ENCODE data around the gene SLC22A7.

Gene SLC22A7

DNA sequence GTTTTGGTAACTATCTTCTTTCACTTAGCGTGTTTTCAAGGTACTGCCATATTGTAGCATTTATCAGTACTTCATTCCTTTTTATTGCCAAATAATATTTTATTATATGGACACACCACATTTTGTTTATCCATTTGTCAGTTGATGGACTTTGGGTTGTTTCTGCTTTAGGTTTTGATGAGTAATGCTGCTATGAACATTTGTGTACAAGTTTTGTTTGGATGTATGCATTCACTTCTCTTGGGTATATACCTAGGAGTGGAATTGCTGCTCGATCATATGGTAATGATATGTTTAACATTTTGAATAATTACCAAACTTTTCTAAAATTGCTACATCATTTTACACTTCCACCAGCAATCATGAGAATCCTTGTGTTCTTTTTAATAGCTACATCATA is 6.4 kb upstream of the SLC22A7 start:
- H3K36me3 ChIP-seq (ENCODE audit: control insufficient read depth in 2 of 2, insufficient read depth in 1 of 2, low read length in 2 of 2) = no peaks in the 10 kb centered on the region
- CTCF ChIA-PET = interaction anchor here (0.6 to 1.3 kb wide), 2 partner anchors 28 to 248 kb away, joined by 3 to 4 read pairs; no protein-coding TSS in a partner anchor

DNA sequence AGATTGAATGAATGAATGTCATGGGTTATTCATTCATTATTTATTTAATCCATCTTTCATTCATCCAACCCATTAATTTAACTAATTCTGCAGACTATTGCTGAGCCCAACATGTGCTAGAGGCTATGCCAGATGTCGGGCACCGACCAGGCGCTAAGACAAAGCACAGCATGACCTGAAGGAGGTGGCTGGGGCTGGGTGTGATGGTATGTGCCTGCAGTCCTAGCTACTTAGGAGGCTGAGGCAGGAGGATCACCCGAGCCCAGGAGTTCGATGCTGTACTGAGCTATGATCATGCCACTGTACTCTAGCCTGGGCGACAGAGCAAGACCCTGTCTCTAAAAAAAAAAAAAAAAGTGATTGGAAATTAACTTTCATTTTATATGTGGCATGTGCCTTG is 5.7 kb upstream of the SLC22A7 start:
- CTCF ChIA-PET = interaction anchor here (0.6 to 1.3 kb wide), 3 partner anchors 29 to 247 kb away, joined by 3 to 4 read pairs (median 4); no protein-coding TSS in a partner anchor

More for the DNA sequence above, 6.4 kb upstream of the SLC22A7 start:
- Histone ChIP-seq H3K27ac (ENCODE audit: extremely low read depth, low read depth, low read length) (no peak overlapping the region), H3K4me3 (ENCODE audit: low read depth, low read length) (no peak overlapping the region), H3K4me1 (ENCODE audit: control insufficient read depth, insufficient read depth, low read length) (no peaks in the 10 kb centered on the region), H3K9me3 (ENCODE audit: control insufficient read depth, insufficient read depth, low read depth, low read length) (no peaks in the 10 kb centered on the region)
- TF ChIP-seq ZNF140 (tag by site-specific recombination; IDR thresholded peaks at IDR 0.05) = peak; percentile 69
- TF ChIP-seq, protein P1, sequence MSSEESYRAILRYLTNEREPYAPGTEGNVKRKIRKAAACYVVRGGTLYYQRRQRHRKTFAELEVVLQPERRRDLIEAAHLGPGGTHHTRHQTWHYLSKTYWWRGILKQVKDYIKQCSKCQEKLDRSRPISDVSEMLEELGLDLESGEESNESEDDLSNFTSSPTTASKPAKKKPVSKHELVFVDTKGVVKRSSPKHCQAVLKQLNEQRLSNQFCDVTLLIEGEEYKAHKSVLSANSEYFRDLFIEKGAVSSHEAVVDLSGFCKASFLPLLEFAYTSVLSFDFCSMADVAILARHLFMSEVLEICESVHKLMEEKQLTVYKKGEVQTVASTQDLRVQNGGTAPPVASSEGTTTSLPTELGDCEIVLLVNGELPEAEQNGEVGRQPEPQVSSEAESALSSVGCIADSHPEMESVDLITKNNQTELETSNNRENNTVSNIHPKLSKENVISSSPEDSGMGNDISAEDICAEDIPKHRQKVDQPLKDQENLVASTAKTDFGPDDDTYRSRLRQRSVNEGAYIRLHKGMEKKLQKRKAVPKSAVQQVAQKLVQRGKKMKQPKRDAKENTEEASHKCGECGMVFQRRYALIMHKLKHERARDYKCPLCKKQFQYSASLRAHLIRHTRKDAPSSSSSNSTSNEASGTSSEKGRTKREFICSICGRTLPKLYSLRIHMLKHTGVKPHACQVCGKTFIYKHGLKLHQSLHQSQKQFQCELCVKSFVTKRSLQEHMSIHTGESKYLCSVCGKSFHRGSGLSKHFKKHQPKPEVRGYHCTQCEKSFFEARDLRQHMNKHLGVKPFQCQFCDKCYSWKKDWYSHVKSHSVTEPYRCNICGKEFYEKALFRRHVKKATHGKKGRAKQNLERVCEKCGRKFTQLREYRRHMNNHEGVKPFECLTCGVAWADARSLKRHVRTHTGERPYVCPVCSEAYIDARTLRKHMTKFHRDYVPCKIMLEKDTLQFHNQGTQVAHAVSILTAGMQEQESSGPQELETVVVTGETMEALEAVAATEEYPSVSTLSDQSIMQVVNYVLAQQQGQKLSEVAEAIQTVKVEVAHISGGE (tag by site-specific recombination; conservative IDR thresholded peaks at IDR 0.05; ENCODE audit: low read depth) = no peak
- POLR2A ChIA-PET = no interaction called here

More for the DNA sequence above, 5.7 kb upstream of the SLC22A7 start:
- TF ChIP-seq REPIN1 (tag by site-specific recombination; IDR thresholded peaks at IDR 0.05; ENCODE audit: low read depth) = no peak
- no peak for TF ChIP-seq ZNF747 (tag by site-specific recombination; IDR thresholded peaks at IDR 0.05)
- TF ChIP-seq, protein P2, sequence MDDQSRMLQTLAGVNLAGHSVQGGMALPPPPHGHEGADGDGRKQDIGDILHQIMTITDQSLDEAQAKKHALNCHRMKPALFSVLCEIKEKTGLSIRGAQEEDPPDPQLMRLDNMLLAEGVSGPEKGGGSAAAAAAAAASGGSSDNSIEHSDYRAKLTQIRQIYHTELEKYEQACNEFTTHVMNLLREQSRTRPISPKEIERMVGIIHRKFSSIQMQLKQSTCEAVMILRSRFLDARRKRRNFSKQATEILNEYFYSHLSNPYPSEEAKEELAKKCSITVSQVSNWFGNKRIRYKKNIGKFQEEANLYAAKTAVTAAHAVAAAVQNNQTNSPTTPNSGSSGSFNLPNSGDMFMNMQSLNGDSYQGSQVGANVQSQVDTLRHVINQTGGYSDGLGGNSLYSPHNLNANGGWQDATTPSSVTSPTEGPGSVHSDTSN (CRISPR knock-in tag; IDR thresholded peaks at IDR 0.05) = no peak
- TF ChIP-seq ZNF23 (tag by site-specific recombination; IDR thresholded peaks at IDR 0.05; ENCODE audit: borderline replicate concordance) = no peak
- no peak for TF ChIP-seq ZNF175 (tag by site-specific recombination; IDR thresholded peaks at IDR 0.05)
- TF ChIP-seq ZNF792 (tag by site-specific recombination; IDR thresholded peaks at IDR 0.05) = no peak
- TF ChIP-seq, protein P3, sequence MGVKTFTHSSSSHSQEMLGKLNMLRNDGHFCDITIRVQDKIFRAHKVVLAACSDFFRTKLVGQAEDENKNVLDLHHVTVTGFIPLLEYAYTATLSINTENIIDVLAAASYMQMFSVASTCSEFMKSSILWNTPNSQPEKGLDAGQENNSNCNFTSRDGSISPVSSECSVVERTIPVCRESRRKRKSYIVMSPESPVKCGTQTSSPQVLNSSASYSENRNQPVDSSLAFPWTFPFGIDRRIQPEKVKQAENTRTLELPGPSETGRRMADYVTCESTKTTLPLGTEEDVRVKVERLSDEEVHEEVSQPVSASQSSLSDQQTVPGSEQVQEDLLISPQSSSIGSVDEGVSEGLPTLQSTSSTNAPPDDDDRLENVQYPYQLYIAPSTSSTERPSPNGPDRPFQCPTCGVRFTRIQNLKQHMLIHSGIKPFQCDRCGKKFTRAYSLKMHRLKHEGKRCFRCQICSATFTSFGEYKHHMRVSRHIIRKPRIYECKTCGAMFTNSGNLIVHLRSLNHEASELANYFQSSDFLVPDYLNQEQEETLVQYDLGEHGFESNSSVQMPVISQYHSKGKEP (tag by site-specific recombination; IDR thresholded peaks at IDR 0.05) = no peak
- TF ChIP-seq, protein P4, sequence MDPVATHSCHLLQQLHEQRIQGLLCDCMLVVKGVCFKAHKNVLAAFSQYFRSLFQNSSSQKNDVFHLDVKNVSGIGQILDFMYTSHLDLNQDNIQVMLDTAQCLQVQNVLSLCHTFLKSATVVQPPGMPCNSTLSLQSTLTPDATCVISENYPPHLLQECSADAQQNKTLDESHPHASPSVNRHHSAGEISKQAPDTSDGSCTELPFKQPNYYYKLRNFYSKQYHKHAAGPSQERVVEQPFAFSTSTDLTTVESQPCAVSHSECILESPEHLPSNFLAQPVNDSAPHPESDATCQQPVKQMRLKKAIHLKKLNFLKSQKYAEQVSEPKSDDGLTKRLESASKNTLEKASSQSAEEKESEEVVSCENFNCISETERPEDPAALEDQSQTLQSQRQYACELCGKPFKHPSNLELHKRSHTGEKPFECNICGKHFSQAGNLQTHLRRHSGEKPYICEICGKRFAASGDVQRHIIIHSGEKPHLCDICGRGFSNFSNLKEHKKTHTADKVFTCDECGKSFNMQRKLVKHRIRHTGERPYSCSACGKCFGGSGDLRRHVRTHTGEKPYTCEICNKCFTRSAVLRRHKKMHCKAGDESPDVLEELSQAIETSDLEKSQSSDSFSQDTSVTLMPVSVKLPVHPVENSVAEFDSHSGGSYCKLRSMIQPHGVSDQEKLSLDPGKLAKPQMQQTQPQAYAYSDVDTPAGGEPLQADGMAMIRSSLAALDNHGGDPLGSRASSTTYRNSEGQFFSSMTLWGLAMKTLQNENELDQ (tag by site-specific recombination; IDR thresholded peaks at IDR 0.05; ENCODE audit: low read depth) = no peak
- no peak for TF ChIP-seq BCL11B (tag by site-specific recombination; IDR thresholded peaks at IDR 0.05; ENCODE audit: low read depth)
- TF ChIP-seq, protein P5, sequence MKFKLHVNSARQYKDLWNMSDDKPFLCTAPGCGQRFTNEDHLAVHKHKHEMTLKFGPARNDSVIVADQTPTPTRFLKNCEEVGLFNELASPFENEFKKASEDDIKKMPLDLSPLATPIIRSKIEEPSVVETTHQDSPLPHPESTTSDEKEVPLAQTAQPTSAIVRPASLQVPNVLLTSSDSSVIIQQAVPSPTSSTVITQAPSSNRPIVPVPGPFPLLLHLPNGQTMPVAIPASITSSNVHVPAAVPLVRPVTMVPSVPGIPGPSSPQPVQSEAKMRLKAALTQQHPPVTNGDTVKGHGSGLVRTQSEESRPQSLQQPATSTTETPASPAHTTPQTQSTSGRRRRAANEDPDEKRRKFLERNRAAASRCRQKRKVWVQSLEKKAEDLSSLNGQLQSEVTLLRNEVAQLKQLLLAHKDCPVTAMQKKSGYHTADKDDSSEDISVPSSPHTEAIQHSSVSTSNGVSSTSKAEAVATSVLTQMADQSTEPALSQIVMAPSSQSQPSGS (tag by site-specific recombination; IDR thresholded peaks at IDR 0.05; ENCODE audit: low read depth) = no peak
- TF ChIP-seq, protein P6, sequence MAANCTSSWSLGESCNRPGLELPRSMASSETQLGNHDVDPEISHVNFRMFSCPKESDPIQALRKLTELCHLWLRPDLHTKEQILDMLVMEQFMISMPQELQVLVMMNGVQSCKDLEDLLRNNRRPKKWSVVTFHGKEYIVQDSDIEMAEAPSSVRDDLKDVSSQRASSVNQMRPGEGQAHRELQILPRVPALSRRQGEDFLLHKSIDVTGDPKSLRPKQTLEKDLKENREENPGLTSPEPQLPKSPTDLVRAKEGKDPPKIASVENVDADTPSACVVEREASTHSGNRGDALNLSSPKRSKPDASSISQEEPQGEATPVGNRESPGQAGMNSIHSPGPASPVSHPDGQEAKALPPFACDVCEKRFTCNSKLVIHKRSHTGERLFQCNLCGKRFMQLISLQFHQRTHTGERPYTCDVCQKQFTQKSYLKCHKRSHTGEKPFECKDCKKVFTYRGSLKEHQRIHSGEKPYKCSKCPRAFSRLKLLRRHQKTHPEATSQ (tag by site-specific recombination; IDR thresholded peaks at IDR 0.05) = no peak
- TF ChIP-seq ZBTB48 (tag by site-specific recombination; IDR thresholded peaks at IDR 0.05) = no peak
- no peak for TF ChIP-seq ZNF2 (tag by site-specific recombination; IDR thresholded peaks at IDR 0.05)
- TF ChIP-seq ZNF239 (tag by site-specific recombination; IDR thresholded peaks at IDR 0.05) = no peak
- no peak for TF ChIP-seq PRDM1 (tag by site-specific recombination; IDR thresholded peaks at IDR 0.05)
- no peak for TF ChIP-seq RBAK (tag by site-specific recombination; IDR thresholded peaks at IDR 0.05)
- TF ChIP-seq, protein P7, sequence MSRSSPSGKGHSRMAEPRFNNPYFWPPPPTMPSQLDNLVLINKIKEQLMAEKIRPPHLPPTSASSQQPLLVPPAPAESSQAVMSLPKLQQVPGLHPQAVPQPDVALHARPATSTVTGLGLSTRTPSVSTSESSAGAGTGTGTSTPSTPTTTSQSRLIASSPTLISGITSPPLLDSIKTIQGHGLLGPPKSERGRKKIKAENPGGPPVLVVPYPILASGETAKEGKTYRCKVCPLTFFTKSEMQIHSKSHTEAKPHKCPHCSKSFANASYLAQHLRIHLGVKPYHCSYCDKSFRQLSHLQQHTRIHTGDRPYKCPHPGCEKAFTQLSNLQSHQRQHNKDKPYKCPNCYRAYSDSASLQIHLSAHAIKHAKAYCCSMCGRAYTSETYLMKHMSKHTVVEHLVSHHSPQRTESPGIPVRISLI (tag by site-specific recombination; IDR thresholded peaks at IDR 0.05) = no peak
- no peak for TF ChIP-seq EGR2 (tag by site-specific recombination; IDR thresholded peaks at IDR 0.05; ENCODE audit: low read depth)
- TF ChIP-seq ZNF132 (tag by site-specific recombination; IDR thresholded peaks at IDR 0.05; ENCODE audit: borderline replicate concordance) = no peak
- Histone ChIP-seq H3K4me1 (ENCODE audit: control insufficient read depth, insufficient read depth, low read length) (no peaks in the 10 kb centered on the region), H3K36me3 (ENCODE audit: control insufficient read depth in 2 of 2, insufficient read depth in 1 of 2, low read length in 2 of 2) (no peaks in the 10 kb centered on the region), H3K27ac (ENCODE audit: extremely low read depth, low read depth, low read length) (no peak overlapping the region), H3K9me3 (ENCODE audit: control insufficient read depth, insufficient read depth, low read depth, low read length) (no peaks in the 10 kb centered on the region), H3K4me3 (ENCODE audit: low read depth, low read length) (no peak overlapping the region)
- POLR2A ChIA-PET = no interaction called here

All from HEK293 (cell line).